Body of pancreas (tissue), 4 donors: Measurements from ENCODE around the gene BCAM. TPM values are rescaled to one million over a fixed set of nuclear protein-coding genes. Genes with fewer than 3 reads are reported as not detected.
A peak's percentile ranks its signal among the peaks of the same experiment; 100 is the strongest.

Source experiments
- ATAC-seq: fragments of 150-250 bp; one replicate; pipeline ENCODE4 v1.9.1; 2016
- DNase-seq, 4 donors: peaks; one replicate each; pipeline ENCODE4 v3.0.0-alpha.2; 2019
- H3K27ac ChIP-seq, 4 donors: fragments of 200-600 bp; sonication (generic); 1 replicate in 3 of 4; 2 replicates in 1 of 4; pipeline versions ENCODE4 v1.5.1 to v1.6.1; 2016 to 2019; ENCODE audit warnings: mild to moderate bottlenecking in 1 of 4, mixed read lengths in 1 of 4, moderate library complexity in 1 of 4
- H3K27me3 ChIP-seq, 2 donors: fragments of 200-600 bp; sonication (generic); one replicate each; pipeline ENCODE4 v1.6.0; 2016; ENCODE audit warnings: mild to moderate bottlenecking in 1 of 2
- H3K36me3 ChIP-seq, 2 donors: fragments of 200-600 bp; sonication (generic); replicated peaks in 1 of 2; 2 replicates each; pipeline ENCODE4 v1.5.1; 2016; ENCODE audit warnings: low read depth in 2 of 2; ENCODE audit not compliant: insufficient read depth in 1 of 2
- H3K4me1 ChIP-seq: fragments of 200-600 bp; sonication (generic); one replicate; pipeline ENCODE4 v1.6.0; 2016
- H3K4me3 ChIP-seq, 2 donors: fragments of 200-600 bp; sonication (generic); 1 replicate in 1 of 2; 2 replicates in 1 of 2; pipeline ENCODE4 v1.5.1; 2016 to 2019
- H3K9me3 ChIP-seq, 3 donors: fragments of 200-600 bp; sonication (generic); 1 replicate in 2 of 3; 2 replicates in 1 of 3; pipeline ENCODE4 v1.5.1; 2016
- CTCF ChIP-seq, 7 experiments: fragments of 450-650 bp in 4 of 7; fragments of 200-600 bp in 3 of 7; sonication (generic) in 3 of 7; IDR thresholded peaks; one replicate each; pipeline ENCODE4 v1.5.1; 2016 to 2019; ENCODE audit warnings: antibody characterized with exemption in 7 of 7
- POLR2A ChIP-seq, 3 donors: fragments of 450-650 bp; IDR thresholded peaks; one replicate each; pipeline ENCODE4 v1.6.1; 2016; ENCODE audit warnings: antibody characterized with exemption in 3 of 3, mild to moderate bottlenecking in 2 of 3
- WGBS, 2 donors: methylation state at CpG; one replicate each; pipeline ENCODE4 v1.1.5; 2017; 5-methylcytosine and 5-hydroxymethylcytosine counted together
- intact Hi-C: fragments of 100-400 bp; cut with DNase I; formaldehyde crosslinking; loops from one replicate; pipeline ENCODE4 v1.15.1; 2023
- total RNA-seq, 2 donors: library from RNA; depleted of rRNA; stranded (reverse); fragments of >200 nt; gene quantifications; one replicate each; pipeline ENCODE4 v1.1.0, GENCODE V29; 2016

Gene BCAM
- total RNA-seq, 2 donors from 2014 or later, result 89.2 to 89.3 TPM

GRCh38 chr19:44841231-44841630 is 32.3 kb downstream of the BCAM start:
- no peak for ATAC-seq
- H3K4me1 ChIP-seq, result peaks cover 17% of the 10 kb centered on the region
- no peak for TF ChIP-seq POLR2A (IDR thresholded peaks at IDR 0.05)
- no peak for TF ChIP-seq CTCF (IDR thresholded peaks at IDR 0.05)
- H3K27ac ChIP-seq, result no peak overlapping the region
- H3K27me3 ChIP-seq, result no peaks in the 10 kb centered on the region
- H3K4me3 ChIP-seq, result no peak overlapping the region
- H3K36me3 ChIP-seq, result no peaks in the 10 kb centered on the region
- intact Hi-C loops, result loop anchor here (5.0 kb wide), 1 partner anchor 44 kb away; no protein-coding TSS in a partner anchor
- H3K9me3 ChIP-seq, result no peaks in the 10 kb centered on the region
- DNase-seq, result no peak
- WGBS, 2 donors, result 25 to 55% methylated on average over 3 of the region's 3 CpGs

- H3K4me1 ChIP-seq, result peaks cover 42% of the 10 kb centered on the region
- TF ChIP-seq CTCF (IDR thresholded peaks at IDR 0.05) (no peak), POLR2A (IDR thresholded peaks at IDR 0.05) (no peak)
- no peaks in the 10 kb centered on the region for H3K9me3 ChIP-seq
- H3K27me3 ChIP-seq, result no peaks in the 10 kb centered on the region
- 8 to 10% methylated on average over 12 of the region's 12 CpGs for WGBS, 2 donors
- H3K36me3 ChIP-seq, result no peaks in the 10 kb centered on the region
- peak overlapping the region in 3 of 4 donors; percentile 72 to 98 (median 94) for H3K27ac ChIP-seq
- no peak for DNase-seq
- intact Hi-C loops, result no loop called here
- H3K4me3 ChIP-seq, result no peak overlapping the region
- no peak for ATAC-seq
Measured at GRCh38 chr19:44845286-44845611, 36.3 kb downstream of the BCAM start.

GRCh38 chr19:44845612-44846454 is 36.9 kb downstream of the BCAM start, which contains the start of gene NECTIN2:
Gene NECTIN2, plus strand, starts transcription at chr19:44846297. Its CDS starts 229 bp downstream, at chr19:44846526.
- Histone ChIP-seq H3K4me3 (peak within 1 kb of the TSS; percentile 80 to 99), H3K27me3 (no peaks in the 10 kb centered on the region), H3K36me3 (no peaks in the 10 kb centered on the region), H3K27ac (peak within 1 kb of the TSS; percentile 86 to 100 (median 96)), H3K4me1 (peaks cover 47% of the 10 kb centered on the region), H3K9me3 (no peaks in the 10 kb centered on the region)
- 0 to 2% methylated on average over 51 to 66 of the region's 67 CpGs for WGBS, 2 donors
- ATAC-seq, result peak; percentile 73
- intact Hi-C loops, result no loop called here
- TF ChIP-seq CTCF (IDR thresholded peaks at IDR 0.05) (peak; percentile 25 to 94 (median 65)), POLR2A (IDR thresholded peaks at IDR 0.05) (peak; percentile 89 to 94 (median 90))
- DNase-seq, result peak; percentile 100

DNA sequence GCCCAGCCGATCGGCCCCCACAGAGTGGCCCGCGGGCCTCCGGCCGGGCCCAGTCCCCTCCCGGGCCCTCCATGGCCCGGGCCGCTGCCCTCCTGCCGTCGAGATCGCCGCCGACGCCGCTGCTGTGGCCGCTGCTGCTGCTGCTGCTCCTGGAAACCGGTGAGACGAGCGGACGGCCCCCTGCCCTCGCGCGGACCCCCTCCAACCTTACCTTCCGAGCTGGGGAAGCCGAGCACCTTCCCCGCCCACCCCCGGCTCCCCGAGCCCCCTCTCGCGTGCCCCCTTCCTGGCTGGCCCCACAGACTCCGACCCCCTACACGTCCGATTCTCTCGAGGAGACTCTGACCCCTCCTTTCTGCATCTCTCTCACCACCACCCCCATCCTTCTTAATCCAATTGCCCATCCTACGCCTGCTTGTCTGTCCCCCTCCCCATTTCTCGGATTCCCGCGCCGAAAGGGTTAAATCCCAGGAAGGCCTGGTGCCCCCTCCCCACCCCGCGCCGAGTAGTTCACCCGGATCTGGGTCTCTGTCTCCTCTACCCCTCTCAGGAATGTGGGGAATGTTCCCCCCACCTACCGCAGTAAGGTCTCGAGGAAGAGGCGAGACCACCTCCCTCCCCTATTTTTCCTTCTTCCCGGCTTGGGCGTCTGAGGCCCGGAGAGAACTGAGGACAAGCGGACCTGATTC is 37.7 kb downstream of the BCAM start:
- peak overlapping the region; percentile 86 to 100 (median 96) for H3K27ac ChIP-seq
- H3K36me3 ChIP-seq, result no peaks in the 10 kb centered on the region
- no peak for TF ChIP-seq CTCF (IDR thresholded peaks at IDR 0.05)
- TF ChIP-seq POLR2A (IDR thresholded peaks at IDR 0.05), result no peak
- intact Hi-C loops, result no loop called here
- peaks cover 47% of the 10 kb centered on the region for H3K4me1 ChIP-seq
- no peak for ATAC-seq
- no peaks in the 10 kb centered on the region for H3K9me3 ChIP-seq
- no peaks in the 10 kb centered on the region for H3K27me3 ChIP-seq
- peak overlapping the region; percentile 80 to 99 for H3K4me3 ChIP-seq
- 0 to 1% methylated on average over 23 to 45 of the region's 51 CpGs for WGBS, 2 donors
- peak in 3 of 4 donors; percentile 32 to 62 (median 34) for DNase-seq
